Breast epithelium (tissue), 3 donors: Measurements from ENCODE around the gene HLA-B.

Experiments
- POLR2A ChIP-seq: fragments of 450-650 bp; IDR thresholded peaks from one replicate; pipeline ENCODE4 v1.6.1; 2016; ENCODE audit warnings: antibody characterized with exemption, mild to moderate bottlenecking, moderate library complexity
- POLR2AphosphoS5 ChIP-seq, 3 donors: sonication (generic); formaldehyde crosslinking; IDR thresholded peaks; one replicate each; pipeline ENCODE4 v1.6.1; 2017; ENCODE audit warnings: antibody characterized with exemption in 3 of 3
- TF ChIP-seq, protein P1 (sequence below), 3 donors: fragments of 450-650 bp; IDR thresholded peaks; one replicate each; pipeline ENCODE4 v1.5.1; 2016 to 2017; ENCODE audit warnings: antibody characterized with exemption in 3 of 3, mild to moderate bottlenecking in 3 of 3, moderate library complexity in 3 of 3

DNA sequence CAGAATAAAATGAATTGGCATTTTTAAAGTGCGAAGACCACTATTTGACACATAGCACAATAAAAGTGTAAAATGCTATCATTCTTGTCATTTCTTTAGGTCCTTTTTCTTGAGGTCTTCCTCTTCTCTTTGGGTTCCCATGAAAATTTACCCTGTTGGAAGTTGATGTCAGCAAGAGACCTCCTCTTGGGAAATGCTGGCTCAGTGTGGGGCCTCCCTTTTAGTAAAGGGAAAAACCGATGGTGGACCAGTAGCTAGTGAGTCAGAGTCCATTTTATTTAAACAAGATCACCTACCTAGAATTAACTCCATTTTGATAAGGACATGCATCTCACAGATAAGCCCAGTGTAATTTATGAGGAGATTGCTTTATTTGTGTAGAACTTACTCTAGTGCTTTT lies 47.3 kb downstream of the HLA-B start:
- TF ChIP-seq, protein P1, sequence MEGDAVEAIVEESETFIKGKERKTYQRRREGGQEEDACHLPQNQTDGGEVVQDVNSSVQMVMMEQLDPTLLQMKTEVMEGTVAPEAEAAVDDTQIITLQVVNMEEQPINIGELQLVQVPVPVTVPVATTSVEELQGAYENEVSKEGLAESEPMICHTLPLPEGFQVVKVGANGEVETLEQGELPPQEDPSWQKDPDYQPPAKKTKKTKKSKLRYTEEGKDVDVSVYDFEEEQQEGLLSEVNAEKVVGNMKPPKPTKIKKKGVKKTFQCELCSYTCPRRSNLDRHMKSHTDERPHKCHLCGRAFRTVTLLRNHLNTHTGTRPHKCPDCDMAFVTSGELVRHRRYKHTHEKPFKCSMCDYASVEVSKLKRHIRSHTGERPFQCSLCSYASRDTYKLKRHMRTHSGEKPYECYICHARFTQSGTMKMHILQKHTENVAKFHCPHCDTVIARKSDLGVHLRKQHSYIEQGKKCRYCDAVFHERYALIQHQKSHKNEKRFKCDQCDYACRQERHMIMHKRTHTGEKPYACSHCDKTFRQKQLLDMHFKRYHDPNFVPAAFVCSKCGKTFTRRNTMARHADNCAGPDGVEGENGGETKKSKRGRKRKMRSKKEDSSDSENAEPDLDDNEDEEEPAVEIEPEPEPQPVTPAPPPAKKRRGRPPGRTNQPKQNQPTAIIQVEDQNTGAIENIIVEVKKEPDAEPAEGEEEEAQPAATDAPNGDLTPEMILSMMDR (IDR thresholded peaks at IDR 0.05), result no peak
- TF ChIP-seq POLR2AphosphoS5 (IDR thresholded peaks at IDR 0.05) (no peak), POLR2A (no peak)
